ENCODE measurements around the gene SUZ12. TPM values are rescaled to one million over a fixed set of nuclear protein-coding genes. Genes with fewer than 3 reads are reported as not detected.
"Not testable (repeated sequence)": the region's sequence is repeated elsewhere in the genome, so short reads cannot be mapped to it uniquely, and the experiment has no call there.

The SUZ12 gene
- total RNA-seq, 6 experiments from 2014 or later = 22.7 to 30.6 (median 26.4) TPM

DNA sequence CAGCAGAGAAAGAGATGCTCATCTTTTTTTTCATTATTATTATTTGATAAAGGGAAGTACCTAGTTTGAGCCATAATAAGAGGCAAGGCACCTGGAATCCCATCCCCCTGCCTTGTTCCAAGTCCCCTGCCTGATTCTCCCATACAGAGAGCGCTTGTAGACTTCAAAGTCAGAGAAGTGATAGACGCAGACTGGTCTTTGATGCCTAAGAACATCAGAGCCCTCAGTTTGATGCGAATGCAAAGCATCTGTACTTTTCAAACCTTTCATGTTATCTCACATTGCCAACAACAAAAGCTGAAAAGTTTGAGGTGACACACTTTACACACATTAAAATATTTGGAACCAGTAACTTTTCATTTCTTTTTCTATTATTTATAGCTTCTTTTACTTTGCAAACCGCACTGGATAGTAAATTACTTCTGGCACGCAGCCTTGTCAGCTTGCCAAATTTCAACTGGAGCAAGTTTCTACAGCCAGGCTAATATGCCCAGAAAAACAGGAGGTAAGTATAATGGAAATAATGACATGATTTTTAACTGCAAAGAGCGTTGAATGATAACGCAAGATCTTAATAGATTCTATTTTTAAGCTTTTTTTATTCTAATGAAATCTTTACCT, 29.4 kb upstream of the SUZ12 start:
- TF ChIP-seq, protein P1, sequence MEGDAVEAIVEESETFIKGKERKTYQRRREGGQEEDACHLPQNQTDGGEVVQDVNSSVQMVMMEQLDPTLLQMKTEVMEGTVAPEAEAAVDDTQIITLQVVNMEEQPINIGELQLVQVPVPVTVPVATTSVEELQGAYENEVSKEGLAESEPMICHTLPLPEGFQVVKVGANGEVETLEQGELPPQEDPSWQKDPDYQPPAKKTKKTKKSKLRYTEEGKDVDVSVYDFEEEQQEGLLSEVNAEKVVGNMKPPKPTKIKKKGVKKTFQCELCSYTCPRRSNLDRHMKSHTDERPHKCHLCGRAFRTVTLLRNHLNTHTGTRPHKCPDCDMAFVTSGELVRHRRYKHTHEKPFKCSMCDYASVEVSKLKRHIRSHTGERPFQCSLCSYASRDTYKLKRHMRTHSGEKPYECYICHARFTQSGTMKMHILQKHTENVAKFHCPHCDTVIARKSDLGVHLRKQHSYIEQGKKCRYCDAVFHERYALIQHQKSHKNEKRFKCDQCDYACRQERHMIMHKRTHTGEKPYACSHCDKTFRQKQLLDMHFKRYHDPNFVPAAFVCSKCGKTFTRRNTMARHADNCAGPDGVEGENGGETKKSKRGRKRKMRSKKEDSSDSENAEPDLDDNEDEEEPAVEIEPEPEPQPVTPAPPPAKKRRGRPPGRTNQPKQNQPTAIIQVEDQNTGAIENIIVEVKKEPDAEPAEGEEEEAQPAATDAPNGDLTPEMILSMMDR (IDR thresholded peaks at IDR 0.05) = no peak
- Mint-ChIP-seq H3K4me1 (ENCODE audit: low read depth) (peaks cover 5% of the 10 kb centered on the region; the same call in 1 of the 2 replicates), H3K27me3 (ENCODE audit: insufficient read depth) (peaks cover 7% of the 10 kb centered on the region), H3K36me3 (ENCODE audit: low read depth) (no peaks in the 10 kb centered on the region), H3K4me3 (no peak overlapping the region), H3K9me3 (no peaks in the 10 kb centered on the region), H3K27ac (no peak overlapping the region)
- DNase-seq = peak; percentile 32

DNA sequence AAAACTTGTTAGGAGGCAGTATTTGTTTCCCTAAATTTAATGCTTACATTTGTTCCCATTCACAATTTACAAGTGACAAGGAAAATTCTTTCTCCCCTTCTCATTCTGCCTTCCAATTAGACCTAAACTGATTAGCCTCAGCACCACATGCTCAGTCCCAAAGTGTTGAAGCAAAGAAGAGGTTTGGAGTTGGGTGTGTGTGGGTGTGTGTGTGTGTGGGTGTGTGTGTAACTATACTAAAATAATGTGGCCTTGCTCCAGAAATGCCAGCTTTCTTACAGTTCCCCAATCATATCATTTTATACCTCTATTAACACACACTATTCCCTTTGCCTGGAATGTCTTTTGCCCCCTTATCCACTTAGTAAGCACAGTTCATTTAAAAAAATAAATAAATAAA, 28.4 kb upstream of the SUZ12 start:
- Mint-ChIP-seq H3K36me3 (ENCODE audit: low read depth) (no peaks in the 10 kb centered on the region), H3K9me3 (no peaks in the 10 kb centered on the region), H3K27me3 (ENCODE audit: insufficient read depth) (peaks cover 7% of the 10 kb centered on the region), H3K4me1 (ENCODE audit: low read depth) (peaks cover 5% of the 10 kb centered on the region; the same call in 1 of the 2 replicates), H3K27ac (no peak overlapping the region), H3K4me3 (no peak overlapping the region)
- TF ChIP-seq, protein P1 (IDR thresholded peaks at IDR 0.05) = no peak
- DNase-seq = no peak

DNA sequence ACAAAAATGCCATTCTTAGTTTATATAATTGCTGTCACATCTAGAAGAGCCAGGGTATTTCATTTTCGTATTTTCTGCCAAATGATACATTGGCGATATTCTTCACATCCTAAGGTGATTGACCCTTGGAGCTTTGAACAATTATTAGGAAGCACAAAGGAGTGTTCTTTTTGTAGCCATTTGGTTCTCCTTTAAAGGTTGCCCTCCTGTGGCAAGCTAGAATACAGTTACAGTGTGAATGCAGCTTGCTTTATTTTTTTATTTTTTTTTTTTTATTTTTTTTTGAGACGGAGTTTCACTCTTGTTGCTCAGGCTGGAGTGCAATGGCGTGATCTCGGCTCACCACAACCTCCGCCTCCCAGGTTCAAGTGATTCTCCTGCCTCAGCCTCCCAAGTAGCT, 24.1 kb upstream of the SUZ12 start:
- TF ChIP-seq, protein P1 (IDR thresholded peaks at IDR 0.05) = peak; percentile 62
- not testable (repeated sequence) for H3K9me3 Mint-ChIP-seq; H3K36me3 Mint-ChIP-seq (ENCODE audit: low read depth); H3K4me3 Mint-ChIP-seq; H3K27ac Mint-ChIP-seq; H3K27me3 Mint-ChIP-seq (ENCODE audit: insufficient read depth); H3K4me1 Mint-ChIP-seq (ENCODE audit: low read depth)
- DNase-seq = peak; percentile 13

DNA sequence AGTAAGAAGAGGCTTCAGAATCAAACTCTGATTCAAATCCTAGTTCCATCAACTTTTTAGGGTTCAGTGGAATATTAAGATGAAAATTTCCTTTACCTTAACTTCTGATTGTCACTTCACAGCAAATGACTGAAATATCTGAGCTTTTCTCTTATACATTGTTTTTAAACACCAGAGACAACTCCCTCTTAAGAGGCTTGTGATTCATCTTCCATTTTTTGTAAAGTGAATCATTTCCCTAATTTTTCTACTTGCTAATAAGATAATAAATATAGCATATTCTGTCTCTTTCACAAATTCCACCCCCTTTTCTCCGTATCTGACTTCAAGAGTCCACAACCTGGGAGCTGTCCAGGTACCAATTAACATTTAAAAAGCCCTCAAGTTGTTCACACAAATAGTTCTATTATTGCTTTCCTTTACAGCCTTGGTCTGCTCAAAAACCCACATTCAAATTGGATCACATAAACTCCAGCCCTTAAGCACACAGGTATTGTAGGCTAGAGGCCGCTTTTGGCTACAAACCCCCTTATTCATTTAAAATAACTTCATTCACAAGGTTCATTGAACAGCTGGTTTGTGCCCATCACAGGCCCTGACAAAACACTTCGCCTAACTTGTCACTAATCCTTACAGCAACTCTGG, 21.2 kb upstream of the SUZ12 start:
- Mint-ChIP-seq H3K4me3 (no peak overlapping the region), H3K27ac (no peak overlapping the region), H3K9me3 (no peaks in the 10 kb centered on the region), H3K36me3 (ENCODE audit: low read depth) (no peaks in the 10 kb centered on the region), H3K27me3 (ENCODE audit: insufficient read depth) (no peaks in the 10 kb centered on the region), H3K4me1 (ENCODE audit: low read depth) (peaks cover 28% of the 10 kb centered on the region)
- TF ChIP-seq, protein P1 (IDR thresholded peaks at IDR 0.05) = no peak
- no peak for DNase-seq

DNA sequence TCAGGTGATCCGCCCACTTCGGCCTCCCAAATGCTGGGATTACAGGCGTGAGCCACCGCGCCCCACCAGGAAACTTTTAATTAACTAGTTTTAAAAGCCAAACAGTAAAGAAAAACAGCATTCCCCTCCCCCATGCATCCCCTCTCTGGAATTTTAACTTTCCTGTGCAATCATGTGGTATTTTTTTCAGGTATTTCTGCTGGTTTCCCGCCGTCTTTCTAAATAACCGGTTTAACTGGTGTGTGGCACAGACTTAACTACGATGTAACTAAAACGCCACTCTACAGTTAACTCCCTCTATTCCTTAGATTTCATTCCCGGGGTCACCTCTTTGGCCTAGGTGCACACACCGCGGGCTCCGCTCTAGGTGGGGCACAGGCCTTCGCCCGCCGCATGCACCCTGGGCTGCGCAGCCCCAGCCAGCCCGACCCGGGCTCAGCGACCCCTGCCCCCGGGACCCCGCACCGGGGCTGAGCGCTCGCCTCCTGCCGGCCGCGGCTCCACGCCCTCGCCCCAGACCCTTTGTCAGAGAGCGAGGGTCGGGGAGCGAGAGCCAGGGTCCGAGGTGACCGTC, 20.2 kb upstream of the SUZ12 start:
- TF ChIP-seq, protein P1 (IDR thresholded peaks at IDR 0.05) = no peak
- no peaks in the 10 kb centered on the region for H3K36me3 Mint-ChIP-seq (ENCODE audit: low read depth)
- H3K4me3 Mint-ChIP-seq = no peak overlapping the region
- no peaks in the 10 kb centered on the region for H3K9me3 Mint-ChIP-seq
- no peaks in the 10 kb centered on the region for H3K27me3 Mint-ChIP-seq (ENCODE audit: insufficient read depth)
- DNase-seq = no peak
- peaks cover 28% of the 10 kb centered on the region for H3K4me1 Mint-ChIP-seq (ENCODE audit: low read depth)
- H3K27ac Mint-ChIP-seq = no peak overlapping the region
